ENCODE measurements around the gene PPM1L. TPM values are rescaled to one million over a fixed set of nuclear protein-coding genes. Genes with fewer than 3 reads are reported as not detected.
A peak's percentile ranks its signal among the peaks of the same experiment; 100 is the strongest.

Gene PPM1L
- total RNA-seq, 1 donor from 2014 or later: 30.1 TPM

DNA sequence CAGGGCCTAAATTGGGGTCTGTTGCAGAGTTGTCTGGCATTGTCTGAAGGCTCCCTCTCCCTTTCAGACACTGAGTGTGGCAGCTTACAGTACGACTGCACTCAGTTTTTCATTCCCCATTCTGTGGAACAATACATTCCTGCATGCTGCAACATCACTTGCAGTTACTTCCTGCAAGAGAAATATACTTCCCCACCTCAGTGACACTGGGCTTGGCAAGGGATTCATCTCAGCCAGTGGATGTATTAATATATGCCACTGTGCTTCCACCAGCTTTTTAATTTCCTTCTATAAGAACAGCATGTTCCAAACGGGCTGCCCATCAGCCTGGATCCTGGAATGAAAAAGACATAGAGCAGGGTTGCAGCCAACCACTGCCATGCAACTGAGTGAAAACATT, 326.0 kb downstream of the PPM1L start:
- Mint-ChIP-seq H3K27me3 (no peaks in the 10 kb centered on the region), H3K9me3 (ENCODE audit: low read depth) (no peaks in the 10 kb centered on the region), H3K4me3 (ENCODE audit: low read depth) (no peak overlapping the region), H3K36me3 (ENCODE audit: insufficient read depth) (peaks cover 5% of the 10 kb centered on the region), H3K27ac (no peak overlapping the region), H3K4me1 (ENCODE audit: low read depth) (no peaks in the 10 kb centered on the region)
- TF ChIP-seq, protein P1, sequence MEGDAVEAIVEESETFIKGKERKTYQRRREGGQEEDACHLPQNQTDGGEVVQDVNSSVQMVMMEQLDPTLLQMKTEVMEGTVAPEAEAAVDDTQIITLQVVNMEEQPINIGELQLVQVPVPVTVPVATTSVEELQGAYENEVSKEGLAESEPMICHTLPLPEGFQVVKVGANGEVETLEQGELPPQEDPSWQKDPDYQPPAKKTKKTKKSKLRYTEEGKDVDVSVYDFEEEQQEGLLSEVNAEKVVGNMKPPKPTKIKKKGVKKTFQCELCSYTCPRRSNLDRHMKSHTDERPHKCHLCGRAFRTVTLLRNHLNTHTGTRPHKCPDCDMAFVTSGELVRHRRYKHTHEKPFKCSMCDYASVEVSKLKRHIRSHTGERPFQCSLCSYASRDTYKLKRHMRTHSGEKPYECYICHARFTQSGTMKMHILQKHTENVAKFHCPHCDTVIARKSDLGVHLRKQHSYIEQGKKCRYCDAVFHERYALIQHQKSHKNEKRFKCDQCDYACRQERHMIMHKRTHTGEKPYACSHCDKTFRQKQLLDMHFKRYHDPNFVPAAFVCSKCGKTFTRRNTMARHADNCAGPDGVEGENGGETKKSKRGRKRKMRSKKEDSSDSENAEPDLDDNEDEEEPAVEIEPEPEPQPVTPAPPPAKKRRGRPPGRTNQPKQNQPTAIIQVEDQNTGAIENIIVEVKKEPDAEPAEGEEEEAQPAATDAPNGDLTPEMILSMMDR (IDR thresholded peaks at IDR 0.05; ENCODE audit: unreplicated experiment): no peak
- no peak for DNase-seq (ENCODE audit: low spot score, unreplicated experiment)

DNA sequence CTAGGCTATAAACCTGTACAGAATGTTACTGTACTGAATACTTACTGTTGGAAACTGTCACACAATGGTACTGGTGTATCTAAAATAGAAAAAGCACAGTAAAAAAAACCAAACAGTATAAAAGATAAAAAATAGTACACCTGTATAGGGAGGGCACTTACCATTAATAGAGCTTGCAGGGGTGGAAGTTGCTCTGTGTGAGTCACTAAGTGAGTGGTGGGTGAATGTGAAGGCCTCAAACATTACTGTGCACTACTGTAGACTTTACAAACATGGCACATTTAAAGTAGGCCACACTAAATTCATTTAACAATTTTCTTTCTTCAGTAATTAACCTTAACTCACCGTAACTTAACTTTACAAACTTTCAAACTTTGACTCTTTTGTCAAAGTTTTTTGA, 327.1 kb downstream of the PPM1L start:
- peaks cover 5% of the 10 kb centered on the region for H3K36me3 Mint-ChIP-seq (ENCODE audit: insufficient read depth)

DNA sequence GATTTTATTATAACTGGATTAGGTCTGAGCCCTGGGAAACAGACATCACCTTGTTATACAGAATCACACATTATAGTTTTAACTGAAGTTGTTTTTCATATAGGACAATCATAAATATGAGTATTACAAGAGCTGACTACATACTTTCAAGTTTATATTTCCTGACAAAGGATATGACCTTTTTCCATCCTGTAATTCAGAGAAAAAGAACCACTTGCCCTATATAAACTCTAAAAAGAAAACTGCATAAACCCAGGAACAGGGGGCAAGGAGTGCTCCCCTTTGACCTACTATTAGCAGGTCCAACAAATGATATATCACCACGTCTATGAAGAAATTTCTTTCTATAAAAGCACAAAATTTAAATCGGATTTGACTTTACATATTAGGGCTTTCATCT, 328.2 kb downstream of the PPM1L start:
- no peaks in the 10 kb centered on the region for H3K9me3 Mint-ChIP-seq (ENCODE audit: low read depth)
- TF ChIP-seq, protein P1 (IDR thresholded peaks at IDR 0.05; ENCODE audit: unreplicated experiment): no peak
- no peak for DNase-seq (ENCODE audit: low spot score, unreplicated experiment)
- H3K4me3 Mint-ChIP-seq (ENCODE audit: low read depth): no peak overlapping the region
- no peaks in the 10 kb centered on the region for H3K4me1 Mint-ChIP-seq (ENCODE audit: low read depth)
- H3K27ac Mint-ChIP-seq: no peak overlapping the region
- H3K36me3 Mint-ChIP-seq (ENCODE audit: insufficient read depth): peaks cover 11% of the 10 kb centered on the region
- H3K27me3 Mint-ChIP-seq: no peaks in the 10 kb centered on the region

More for the DNA sequence above, 327.1 kb downstream of the PPM1L start:
- Mint-ChIP-seq H3K4me1 (ENCODE audit: low read depth) (no peaks in the 10 kb centered on the region), H3K27ac (no peak overlapping the region), H3K27me3 (no peaks in the 10 kb centered on the region), H3K4me3 (ENCODE audit: low read depth) (no peak overlapping the region), H3K9me3 (ENCODE audit: low read depth) (no peaks in the 10 kb centered on the region)
- DNase-seq (ENCODE audit: low spot score, unreplicated experiment): no peak
- TF ChIP-seq, protein P1 (IDR thresholded peaks at IDR 0.05; ENCODE audit: unreplicated experiment): no peak

DNA sequence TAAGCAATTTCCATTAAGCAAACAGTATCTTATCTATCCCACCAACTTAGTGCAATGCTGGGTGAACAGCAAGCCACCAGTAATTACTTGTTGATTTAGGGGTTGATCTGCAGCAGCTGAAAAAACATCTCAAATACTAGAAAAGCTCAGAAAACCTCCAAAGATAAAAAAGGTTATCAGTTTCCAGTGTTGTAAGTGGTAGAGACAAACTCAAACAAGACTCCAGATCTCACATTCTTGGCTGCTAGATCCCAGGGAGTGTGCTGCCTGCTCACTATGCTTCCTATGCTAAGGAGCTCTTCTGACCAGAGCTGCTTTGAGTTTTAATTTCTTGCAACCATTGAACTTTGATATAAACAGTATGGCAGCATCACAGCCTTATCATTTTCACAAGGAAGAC, 337.9 kb downstream of the PPM1L start:
- Mint-ChIP-seq H3K9me3 (ENCODE audit: low read depth) (no peaks in the 10 kb centered on the region), H3K4me3 (ENCODE audit: low read depth) (no peak overlapping the region), H3K27ac (no peak overlapping the region), H3K27me3 (no peaks in the 10 kb centered on the region), H3K36me3 (ENCODE audit: insufficient read depth) (peaks cover 6% of the 10 kb centered on the region), H3K4me1 (ENCODE audit: low read depth) (peaks cover 5% of the 10 kb centered on the region)
- no peak for DNase-seq (ENCODE audit: low spot score, unreplicated experiment)
- TF ChIP-seq, protein P1 (IDR thresholded peaks at IDR 0.05; ENCODE audit: unreplicated experiment): no peak

DNA sequence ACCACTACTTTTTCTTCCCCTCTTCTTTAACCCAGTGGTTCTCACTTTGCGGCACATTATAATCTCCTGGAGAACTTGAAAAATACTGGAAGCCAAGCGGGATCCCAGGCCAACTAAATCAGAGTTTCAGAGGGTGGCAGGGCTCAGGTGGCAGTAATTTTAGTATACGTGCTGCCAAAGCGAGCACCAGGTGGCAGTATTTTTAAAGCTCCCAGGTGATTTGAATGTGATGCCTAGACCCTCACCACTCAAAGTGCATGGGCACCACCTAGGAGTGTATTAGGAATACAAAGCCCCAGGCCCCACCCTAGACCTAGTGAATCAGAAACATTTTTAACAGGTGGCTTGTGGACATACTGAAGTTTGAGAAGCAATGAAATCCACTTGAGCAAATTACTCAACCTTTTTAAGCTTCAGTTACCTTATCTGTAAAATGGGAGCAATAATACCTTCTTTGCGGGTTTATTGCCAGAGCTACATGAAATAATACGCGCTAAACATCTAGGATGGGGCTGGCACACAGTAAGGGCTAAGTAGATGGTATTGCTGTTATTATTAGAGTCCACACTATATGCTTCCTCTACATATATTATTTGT, 340.8 kb downstream of the PPM1L start:
- Mint-ChIP-seq H3K27ac (peak overlapping the region; percentile 15), H3K36me3 (ENCODE audit: insufficient read depth) (peaks cover 10% of the 10 kb centered on the region), H3K9me3 (ENCODE audit: low read depth) (no peaks in the 10 kb centered on the region), H3K4me1 (ENCODE audit: low read depth) (peaks cover 5% of the 10 kb centered on the region), H3K27me3 (no peaks in the 10 kb centered on the region), H3K4me3 (ENCODE audit: low read depth) (no peak overlapping the region)
- TF ChIP-seq, protein P1 (IDR thresholded peaks at IDR 0.05; ENCODE audit: unreplicated experiment): peak; percentile 47
- no peak for DNase-seq (ENCODE audit: low spot score, unreplicated experiment)
